Measurements from ENCODE around the gene CLDN7.
A peak's percentile ranks its signal among the peaks of the same experiment; 100 is the strongest.

The CLDN7 gene

GRCh38 chr17:7289256-7290032 is 27.2 kb upstream of the CLDN7 start:
- in situ Hi-C loops (cut with HindIII; ENCODE audit: low sequenced_read_pairs): no loop called here
- no peak for DNase-seq (ENCODE audit: low read depth, low spot score)
- TF ChIP-seq CTCF (IDR thresholded peaks at IDR 0.05; ENCODE audit: low read depth, low read length): no peak
- no peak overlapping the region for H3K4me3 ChIP-seq (ENCODE audit: low read depth, low read length)

GRCh38 chr17:7285679-7286078 is 23.4 kb upstream of the CLDN7 start:
- in situ Hi-C loops (cut with HindIII; ENCODE audit: low sequenced_read_pairs): no loop called here
- no peak for DNase-seq (ENCODE audit: low read depth, low spot score)
- H3K4me3 ChIP-seq (ENCODE audit: low read depth, low read length): no peak overlapping the region
- no peak for TF ChIP-seq CTCF (IDR thresholded peaks at IDR 0.05; ENCODE audit: low read depth, low read length)

- DNase-seq (ENCODE audit: low read depth, low spot score): no peak
- no peak overlapping the region for H3K4me3 ChIP-seq (ENCODE audit: low read depth, low read length)
- in situ Hi-C loops (cut with HindIII; ENCODE audit: low sequenced_read_pairs): no loop called here
- TF ChIP-seq CTCF (IDR thresholded peaks at IDR 0.05; ENCODE audit: low read depth, low read length): no peak
Measured at GRCh38 chr17:7284911-7285310, 22.6 kb upstream of the CLDN7 start.

- no peak overlapping the region for H3K4me3 ChIP-seq (ENCODE audit: low read depth, low read length)
- in situ Hi-C loops (cut with HindIII; ENCODE audit: low sequenced_read_pairs): no loop called here
- DNase-seq (ENCODE audit: low read depth, low spot score): no peak
- no peak for TF ChIP-seq CTCF (IDR thresholded peaks at IDR 0.05; ENCODE audit: low read depth, low read length)
Measured at GRCh38 chr17:7283471-7284216, 21.4 kb upstream of the CLDN7 start.

- in situ Hi-C loops (cut with HindIII; ENCODE audit: low sequenced_read_pairs): no loop called here
- TF ChIP-seq CTCF (IDR thresholded peaks at IDR 0.05; ENCODE audit: low read depth, low read length): no peak
- DNase-seq (ENCODE audit: low read depth, low spot score): no peak
- no peak overlapping the region for H3K4me3 ChIP-seq (ENCODE audit: low read depth, low read length)
Measured at GRCh38 chr17:7282752-7283321, 20.6 kb upstream of the CLDN7 start.

- peak overlapping the region; percentile 36 for H3K4me3 ChIP-seq (ENCODE audit: low read depth, low read length)
- no peak for DNase-seq (ENCODE audit: low read depth, low spot score)
- in situ Hi-C loops (cut with HindIII; ENCODE audit: low sequenced_read_pairs): no loop called here
- TF ChIP-seq CTCF (IDR thresholded peaks at IDR 0.05; ENCODE audit: low read depth, low read length): no peak
Measured at GRCh38 chr17:7281953-7282751, 19.9 kb upstream of the CLDN7 start.
